CD14-positive monocyte (primary cell): Measurements from ENCODE around the gene FAM43A. TPM values are rescaled to one million over a fixed set of nuclear protein-coding genes. Genes with fewer than 3 reads are reported as not detected.

Source experiments
- DNase-seq, 3 donors: peaks; one replicate each; pipeline ENCODE4 v3.0.0-alpha.2; 2011 to 2022
- H2AFZ ChIP-seq: 2 replicates; pipeline ENCODE4 v1.6.0; 2012; ENCODE audit warnings: mild to moderate bottlenecking, low read depth, low read length, inconsistent platforms; ENCODE audit not compliant: insufficient read depth, poor library complexity, severe bottlenecking
- H3K27ac ChIP-seq, 2 donors: 1 replicate in 1 of 2; 2 replicates in 1 of 2; pipeline ENCODE4 v1.5.1; 2012 to 2013; ENCODE audit warnings: low read length in 2 of 2, control low read depth in 1 of 2, inconsistent platforms in 1 of 2, low read depth in 1 of 2, mild to moderate bottlenecking in 1 of 2
- H3K27me3 ChIP-seq, 2 donors: one replicate each; pipeline versions ENCODE4 v1.6.0 to v1.6.1; 2011 to 2013; ENCODE audit warnings: low read length in 2 of 2; ENCODE audit not compliant: control insufficient read depth in 2 of 2, insufficient read depth in 2 of 2
- H3K36me3 ChIP-seq, 2 donors: replicated peaks in 1 of 2; 1 replicate in 1 of 2; 2 replicates in 1 of 2; pipeline versions ENCODE4 v1.5.1 to v1.6.1; 2012 to 2013; ENCODE audit warnings: low read length in 2 of 2, control low read depth in 1 of 2, inconsistent platforms in 1 of 2, mild to moderate bottlenecking in 1 of 2; ENCODE audit not compliant: insufficient read depth in 2 of 2, control insufficient read depth in 1 of 2
- H3K4me1 ChIP-seq, 2 donors: 1 replicate in 1 of 2; 2 replicates in 1 of 2; pipeline versions ENCODE4 v1.5.1 to v1.6.1; 2012 to 2013; ENCODE audit warnings: low read length in 2 of 2, control low read depth in 1 of 2, inconsistent platforms in 1 of 2, mild to moderate bottlenecking in 1 of 2, moderate library complexity in 1 of 2; ENCODE audit not compliant: insufficient read depth in 2 of 2, control insufficient read depth in 1 of 2
- H3K4me2 ChIP-seq: replicated peaks from 2 replicates; pipeline ENCODE3; 2012; ENCODE audit warnings: low read length, moderate library complexity, mild to moderate bottlenecking; ENCODE audit not compliant: poor library complexity, severe bottlenecking; ENCODE audit errors: extremely low read depth
- H3K4me3 ChIP-seq, 3 experiments: fragments of 200-600 bp in 1 of 3; sonication (generic) in 1 of 3; replicated peaks in 1 of 3; 1 replicate in 2 of 3; 2 replicates in 1 of 3; pipeline ENCODE4 v1.5.1; 2011 to 2013; ENCODE audit warnings: low read length in 3 of 3, mild to moderate bottlenecking in 3 of 3, control low read depth in 2 of 3, low read depth in 2 of 3, inconsistent platforms in 1 of 3, moderate library complexity in 1 of 3
- H3K79me2 ChIP-seq: 2 replicates; pipeline ENCODE4 v1.6.0; 2012; ENCODE audit warnings: mild to moderate bottlenecking, control low read depth, inconsistent platforms, low read length, moderate library complexity; ENCODE audit not compliant: insufficient read depth
- H3K9ac ChIP-seq: 2 replicates; pipeline ENCODE4 v1.6.0; 2017; ENCODE audit warnings: low read length, mild to moderate bottlenecking; ENCODE audit not compliant: insufficient read depth, poor library complexity, severe bottlenecking
- H3K9me3 ChIP-seq, 2 donors: replicated peaks in 1 of 2; 1 replicate in 1 of 2; 2 replicates in 1 of 2; pipeline versions ENCODE4 v1.5.1 to v1.6.1; 2012 to 2013; ENCODE audit warnings: low read length in 2 of 2, control low read depth in 1 of 2; ENCODE audit not compliant: control insufficient read depth in 1 of 2, insufficient read depth in 1 of 2
- H4K20me1 ChIP-seq: 2 replicates; pipeline ENCODE4 v1.6.0; 2012; ENCODE audit warnings: mild to moderate bottlenecking, low read length, control low read depth, moderate library complexity; ENCODE audit not compliant: insufficient read depth
- H3K27ac Mint-ChIP-seq, 7 donors: one replicate each; pipeline ENCODE4 v1.8.0; 2020; ENCODE audit warnings: mild to moderate bottlenecking in 7 of 7, mixed read lengths in 7 of 7, moderate library complexity in 6 of 7, inconsistent platforms in 2 of 7
- H3K27me3 Mint-ChIP-seq, 3 donors: one replicate each; pipeline ENCODE4 v1.8.0; 2021 to 2022; ENCODE audit warnings: low read depth in 3 of 3, mild to moderate bottlenecking in 3 of 3, mixed read lengths in 3 of 3, moderate library complexity in 3 of 3, inconsistent platforms in 1 of 3
- H3K36me3 Mint-ChIP-seq, 2 donors: one replicate each; pipeline ENCODE4 v1.8.0; 2020; ENCODE audit warnings: mixed read lengths in 2 of 2, inconsistent platforms in 1 of 2, mild to moderate bottlenecking in 1 of 2
- H3K4me1 Mint-ChIP-seq: one replicate; pipeline ENCODE4 v1.8.0; 2020; ENCODE audit warnings: mild to moderate bottlenecking, mixed read lengths
- H3K4me3 Mint-ChIP-seq, 2 donors: one replicate each; pipeline ENCODE4 v1.8.0; 2020; ENCODE audit warnings: mild to moderate bottlenecking in 2 of 2, mixed read lengths in 2 of 2, moderate library complexity in 1 of 2
- H3K9me3 Mint-ChIP-seq, 7 donors: one replicate each; pipeline ENCODE4 v1.8.0; 2020 to 2022; ENCODE audit warnings: mixed read lengths in 7 of 7, mild to moderate bottlenecking in 6 of 7, moderate library complexity in 6 of 7, inconsistent platforms in 2 of 7
- WGBS: methylation state at CpG from one replicate; pipeline ENCODE4 v1.1.5; 2013; ENCODE audit warnings: missing lambda C conversion rate; ENCODE audit not compliant: insufficient coverage; 5-methylcytosine and 5-hydroxymethylcytosine counted together
- intact Hi-C, 2 donors: fragments of 100-400 bp; cut with micrococcal nuclease; formaldehyde crosslinking; loops; one replicate each; pipeline versions ENCODE4 v1.15.0 to v1.15.1; 2023
- polyA plus RNA-seq, 3 donors: library from polyadenylated mRNA; depleted of rRNA in 1 of 3; unstranded in 2 of 3; stranded (reverse) in 1 of 3; fragments of 300-500 nt in 2 of 3; fragments of >200 nt in 1 of 3; fragmentation: Illumina TruSeq in 2 of 3; gene quantifications; 1 replicate in 2 of 3; 2 replicates in 1 of 3; pipeline ENCODE4 v1.2.3, GENCODE V29; 2012 to 2021
- TF ChIP-seq, protein P1 (sequence below): fragments of 200-600 bp; IDR thresholded peaks from one replicate; pipeline ENCODE4 v1.8.0; 2022; ENCODE audit warnings: antibody characterized with exemption, mild to moderate bottlenecking

The FAM43A gene
- polyA plus RNA-seq, 3 donors = 6.6 to 11.3 (median 9.8) TPM

DNA sequence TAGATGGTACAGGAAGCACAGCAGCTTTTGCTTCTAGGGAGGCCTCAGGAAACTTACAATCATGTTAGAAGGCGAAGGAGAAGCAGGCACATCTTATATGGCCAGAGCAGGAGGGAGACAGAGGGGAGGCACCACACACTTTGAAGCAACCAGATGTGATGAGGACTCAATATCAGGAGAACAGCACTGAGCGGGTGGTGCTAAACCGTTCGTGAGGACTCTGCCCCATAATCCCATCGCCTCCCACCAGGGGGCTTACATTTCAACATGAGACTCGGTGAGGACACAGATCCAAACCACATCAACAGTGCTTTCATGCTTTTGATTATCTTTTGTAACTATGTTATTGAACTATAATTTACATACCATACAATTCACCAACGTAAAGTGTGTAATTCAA, 44.9 kb upstream of the FAM43A start:
- peaks cover 6% of the 10 kb centered on the region for H3K4me1 Mint-ChIP-seq

DNA sequence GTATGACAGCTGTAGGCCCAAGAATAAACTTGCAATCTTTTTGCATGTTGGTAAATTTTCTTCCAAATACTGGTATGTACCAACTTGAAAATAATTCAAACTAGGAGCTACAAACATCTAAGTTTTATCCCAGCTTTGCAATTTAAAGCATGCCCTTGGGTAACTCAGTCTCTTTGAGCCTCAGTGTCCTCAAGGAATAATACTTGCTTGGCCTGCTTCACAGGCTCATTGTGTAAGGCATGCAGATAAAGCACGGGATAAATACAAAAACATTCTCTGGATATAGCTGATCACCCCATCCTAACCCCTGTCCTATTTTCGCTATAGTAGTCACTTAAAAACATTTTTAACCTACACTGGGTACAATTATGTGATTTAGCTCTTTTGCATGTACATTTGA, 42.9 kb upstream of the FAM43A start:
- Histone ChIP-seq H3K9ac (no peak overlapping the region), H3K79me2 (no peaks in the 10 kb centered on the region), H2AFZ (no peak overlapping the region), H3K36me3 (peaks cover 78 to 85% of the 10 kb centered on the region in 2 donors), H3K9me3 (no peaks in the 10 kb centered on the region), H3K27me3 (no peaks in the 10 kb centered on the region), H3K4me1 (no peaks in the 10 kb centered on the region), H3K4me3 (no peak overlapping the region), H4K20me1 (no peaks in the 10 kb centered on the region), H3K27ac (no peak overlapping the region), H3K4me2 (no peak overlapping the region)
- Mint-ChIP-seq H3K9me3 (no peaks in the 10 kb centered on the region), H3K36me3 (peaks cover 69 to 77% of the 10 kb centered on the region in 2 donors), H3K27me3 (no peaks in the 10 kb centered on the region), H3K27ac (no peak overlapping the region), H3K4me3 (no peak overlapping the region), H3K4me1 (no peaks in the 10 kb centered on the region)
- WGBS = no CpG with 5 or more reads among the region's 2 CpGs
- intact Hi-C loops = no loop called here
- DNase-seq = no peak
- TF ChIP-seq, protein P1, sequence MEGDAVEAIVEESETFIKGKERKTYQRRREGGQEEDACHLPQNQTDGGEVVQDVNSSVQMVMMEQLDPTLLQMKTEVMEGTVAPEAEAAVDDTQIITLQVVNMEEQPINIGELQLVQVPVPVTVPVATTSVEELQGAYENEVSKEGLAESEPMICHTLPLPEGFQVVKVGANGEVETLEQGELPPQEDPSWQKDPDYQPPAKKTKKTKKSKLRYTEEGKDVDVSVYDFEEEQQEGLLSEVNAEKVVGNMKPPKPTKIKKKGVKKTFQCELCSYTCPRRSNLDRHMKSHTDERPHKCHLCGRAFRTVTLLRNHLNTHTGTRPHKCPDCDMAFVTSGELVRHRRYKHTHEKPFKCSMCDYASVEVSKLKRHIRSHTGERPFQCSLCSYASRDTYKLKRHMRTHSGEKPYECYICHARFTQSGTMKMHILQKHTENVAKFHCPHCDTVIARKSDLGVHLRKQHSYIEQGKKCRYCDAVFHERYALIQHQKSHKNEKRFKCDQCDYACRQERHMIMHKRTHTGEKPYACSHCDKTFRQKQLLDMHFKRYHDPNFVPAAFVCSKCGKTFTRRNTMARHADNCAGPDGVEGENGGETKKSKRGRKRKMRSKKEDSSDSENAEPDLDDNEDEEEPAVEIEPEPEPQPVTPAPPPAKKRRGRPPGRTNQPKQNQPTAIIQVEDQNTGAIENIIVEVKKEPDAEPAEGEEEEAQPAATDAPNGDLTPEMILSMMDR = no peak

More for the DNA sequence above, 44.9 kb upstream of the FAM43A start:
- no peaks in the 10 kb centered on the region for H3K79me2 ChIP-seq
- Mint-ChIP-seq H3K36me3 (peaks cover 60 to 64% of the 10 kb centered on the region in 2 donors), H3K27ac (no peak overlapping the region), H3K4me3 (no peak overlapping the region), H3K9me3 (no peaks in the 10 kb centered on the region), H3K27me3 (peaks cover 0 to 2% (median 0%) of the 10 kb centered on the region in 3 donors)
- WGBS = 64% methylated on average over 5 of the region's 7 CpGs
- no peaks in the 10 kb centered on the region for H3K27me3 ChIP-seq
- H2AFZ ChIP-seq = no peak overlapping the region
- no peak overlapping the region for H3K4me3 ChIP-seq
- H3K4me2 ChIP-seq = no peak overlapping the region
- intact Hi-C loops = no loop called here
- no peaks in the 10 kb centered on the region for H3K9me3 ChIP-seq
- H4K20me1 ChIP-seq = no peaks in the 10 kb centered on the region
- peaks cover 60 to 68% of the 10 kb centered on the region in 2 donors for H3K36me3 ChIP-seq
- DNase-seq = no peak
- H3K27ac ChIP-seq = no peak overlapping the region
- no peak overlapping the region for H3K9ac ChIP-seq
- TF ChIP-seq, protein P1 = peak; percentile 27
- no peaks in the 10 kb centered on the region for H3K4me1 ChIP-seq
